ENCODE data around the gene CAPN1. TPM values are rescaled to one million over a fixed set of nuclear protein-coding genes. Genes with fewer than 3 reads are reported as not detected.

The CAPN1 gene
- total and polyA plus RNA-seq, 9 of the 15 experiments (the other 6 are each of a cell fraction or from before 2014, with no cell fraction given), result 3.5 to 199 (median 61.6) TPM

DNA sequence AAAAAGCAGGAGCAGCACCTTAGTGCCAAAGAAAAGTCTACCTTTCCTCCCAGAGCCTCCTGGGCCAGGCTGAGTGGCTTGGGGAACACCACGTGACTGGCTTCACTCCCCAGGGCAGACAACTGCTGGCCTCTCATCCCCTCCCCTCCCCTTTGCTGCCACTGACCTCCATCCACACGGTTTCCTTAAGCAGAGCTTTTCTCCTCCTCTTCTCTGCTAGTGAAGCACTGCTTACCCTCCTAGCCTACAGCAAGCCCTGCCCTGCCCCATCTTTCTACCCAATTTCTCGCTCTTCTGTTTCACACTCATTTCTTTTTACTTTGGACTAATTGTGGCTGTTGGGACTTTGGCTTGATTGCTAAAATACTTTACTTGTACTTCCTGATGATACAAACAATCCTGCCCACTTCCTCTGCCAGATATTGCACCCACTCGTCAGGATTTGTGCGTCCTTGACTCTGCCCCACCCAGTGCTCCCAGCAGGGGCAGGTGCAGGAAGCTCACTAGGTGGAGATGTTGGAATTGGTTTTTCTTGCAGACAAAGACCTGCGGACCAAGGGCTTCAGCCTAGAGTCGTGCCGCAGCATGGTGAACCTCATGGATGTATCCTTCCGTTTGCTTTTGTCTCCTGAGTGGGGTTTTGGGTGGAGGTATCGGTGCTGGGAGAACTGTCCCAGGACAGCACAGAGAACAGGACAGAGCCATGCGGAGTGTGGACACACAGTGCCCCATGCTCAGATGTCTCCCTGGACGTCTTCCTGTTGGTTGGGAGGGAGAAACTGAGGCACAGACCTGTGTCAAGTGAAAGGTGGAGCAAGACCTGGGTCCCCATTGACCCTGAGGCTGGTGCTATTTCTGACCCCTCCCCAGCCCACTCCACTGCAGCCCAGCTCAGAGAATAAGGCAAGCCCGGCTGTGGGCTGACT, 27.3 kb downstream of the CAPN1 start:
- Histone ChIP-seq H3K9ac (ENCODE audit: insufficient read depth in 1 of 2, low read depth in 2 of 2, low read length in 2 of 2) (no peak overlapping the region), H3K27me3 (ENCODE audit: control insufficient read depth in 2 of 2, insufficient read depth in 2 of 2, low read length in 2 of 2) (no peaks in the 10 kb centered on the region), H3K4me1 (replicated peaks in 1 of 2; ENCODE audit: control insufficient read depth in 2 of 2, insufficient read depth in 2 of 2, low read length in 2 of 2) (peaks cover 13 to 52% of the 10 kb centered on the region in 2 experiments; a peak in 4 of 5 replicates), H3K9me3 (replicated peaks; ENCODE audit: control insufficient read depth, insufficient read depth, low read depth, low read length) (no peaks in the 10 kb centered on the region), H3K9me1 (ENCODE audit: control insufficient read depth, insufficient read depth, low read length) (no peaks in the 10 kb centered on the region), H3K4me2 (ENCODE audit: insufficient read depth, low read length) (no peak overlapping the region), H3K36me3 (ENCODE audit: control insufficient read depth, insufficient read depth, low read length) (peaks cover 75% of the 10 kb centered on the region; the same call in 2 of the 3 replicates), H2AFZ (ENCODE audit: low read depth, low read length) (no peak overlapping the region), H3K79me2 (ENCODE audit: control insufficient read depth, insufficient read depth, low read length) (no peaks in the 10 kb centered on the region), H3K27ac (ENCODE audit: extremely low read depth, low read depth, low read length) (no peak overlapping the region), H3K4me3 (no peak overlapping the region), H4K20me1 (replicated peaks; ENCODE audit: control insufficient read depth, insufficient read depth, low read length) (no peaks in the 10 kb centered on the region)
- no peak for ATAC-seq
- TF ChIP-seq ZNF695 (CRISPR knock-in tag; IDR thresholded peaks at IDR 0.05) (no peak), TAF9B (IDR thresholded peaks at IDR 0.05; ENCODE audit: partially characterized antibody) (no peak), ZNF79 (CRISPR knock-in tag; IDR thresholded peaks at IDR 0.05; ENCODE audit: low read depth) (no peak), ZNF253 (CRISPR knock-in tag; conservative IDR thresholded peaks at IDR 0.05) (no peak), POLR2AphosphoS2 (IDR thresholded peaks at IDR 0.05; ENCODE audit: low read length) (no peak), ASH1L (IDR thresholded peaks at IDR 0.05; ENCODE audit: borderline replicate concordance, low read depth, partially characterized antibody) (no peak), ETV1 (tag; conservative IDR thresholded peaks at IDR 0.05; ENCODE audit: low read depth) (no peak), COPS2 (conservative IDR thresholded peaks at IDR 0.05) (no peak), ZNF551 (CRISPR knock-in tag; IDR thresholded peaks at IDR 0.05) (no peak), SMAD4 (CRISPR knock-in tag; conservative IDR thresholded peaks at IDR 0.05) (no peak)
- TF ChIP-seq, protein P1, sequence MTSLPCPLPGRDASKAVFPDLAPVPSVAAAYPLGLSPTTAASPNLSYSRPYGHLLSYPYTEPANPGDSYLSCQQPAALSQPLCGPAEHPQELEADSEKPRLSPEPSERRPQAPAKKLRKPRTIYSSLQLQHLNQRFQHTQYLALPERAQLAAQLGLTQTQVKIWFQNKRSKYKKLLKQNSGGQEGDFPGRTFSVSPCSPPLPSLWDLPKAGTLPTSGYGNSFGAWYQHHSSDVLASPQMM (CRISPR knock-in tag; IDR thresholded peaks at IDR 0.05), result no peak
- TF ChIP-seq, protein P2, sequence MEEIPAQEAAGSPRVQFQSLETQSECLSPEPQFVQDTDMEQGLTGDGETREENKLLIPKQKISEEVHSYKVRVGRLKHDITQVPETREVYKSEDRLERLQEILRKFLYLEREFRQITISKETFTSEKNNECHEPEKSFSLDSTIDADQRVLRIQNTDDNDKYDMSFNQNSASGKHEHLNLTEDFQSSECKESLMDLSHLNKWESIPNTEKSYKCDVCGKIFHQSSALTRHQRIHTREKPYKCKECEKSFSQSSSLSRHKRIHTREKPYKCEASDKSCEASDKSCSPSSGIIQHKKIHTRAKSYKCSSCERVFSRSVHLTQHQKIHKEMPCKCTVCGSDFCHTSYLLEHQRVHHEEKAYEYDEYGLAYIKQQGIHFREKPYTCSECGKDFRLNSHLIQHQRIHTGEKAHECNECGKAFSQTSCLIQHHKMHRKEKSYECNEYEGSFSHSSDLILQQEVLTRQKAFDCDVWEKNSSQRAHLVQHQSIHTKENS (CRISPR knock-in tag; IDR thresholded peaks at IDR 0.05), result no peak
- TF ChIP-seq, protein P3, sequence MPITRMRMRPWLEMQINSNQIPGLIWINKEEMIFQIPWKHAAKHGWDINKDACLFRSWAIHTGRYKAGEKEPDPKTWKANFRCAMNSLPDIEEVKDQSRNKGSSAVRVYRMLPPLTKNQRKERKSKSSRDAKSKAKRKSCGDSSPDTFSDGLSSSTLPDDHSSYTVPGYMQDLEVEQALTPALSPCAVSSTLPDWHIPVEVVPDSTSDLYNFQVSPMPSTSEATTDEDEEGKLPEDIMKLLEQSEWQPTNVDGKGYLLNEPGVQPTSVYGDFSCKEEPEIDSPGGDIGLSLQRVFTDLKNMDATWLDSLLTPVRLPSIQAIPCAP (CRISPR knock-in tag; IDR thresholded peaks at IDR 0.05; ENCODE audit: borderline replicate concordance), result no peak
- TF ChIP-seq, protein P4, sequence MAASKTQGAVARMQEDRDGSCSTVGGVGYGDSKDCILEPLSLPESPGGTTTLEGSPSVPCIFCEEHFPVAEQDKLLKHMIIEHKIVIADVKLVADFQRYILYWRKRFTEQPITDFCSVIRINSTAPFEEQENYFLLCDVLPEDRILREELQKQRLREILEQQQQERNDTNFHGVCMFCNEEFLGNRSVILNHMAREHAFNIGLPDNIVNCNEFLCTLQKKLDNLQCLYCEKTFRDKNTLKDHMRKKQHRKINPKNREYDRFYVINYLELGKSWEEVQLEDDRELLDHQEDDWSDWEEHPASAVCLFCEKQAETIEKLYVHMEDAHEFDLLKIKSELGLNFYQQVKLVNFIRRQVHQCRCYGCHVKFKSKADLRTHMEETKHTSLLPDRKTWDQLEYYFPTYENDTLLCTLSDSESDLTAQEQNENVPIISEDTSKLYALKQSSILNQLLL (CRISPR knock-in tag; IDR thresholded peaks at IDR 0.05; ENCODE audit: borderline replicate concordance), result no peak
- FAIRE-seq, result no peak
- intact Hi-C loops (cut with micrococcal nuclease), result no loop called here
- no peak for DNase-seq (ENCODE audit: extremely low read depth in 1 of 4, low spot score in 3 of 4)
- ChIA-PET POLR2A (interaction anchor here (0.5 to 1.6 kb wide), 4 partner anchors 11 to 95 kb away, joined by 3 to 8 read pairs (median 4); no protein-coding TSS in a partner anchor), CTCF (ENCODE audit: low intra/inter-chr PET ratio) (no interaction called here)
- no TSS peak for BruUV-seq (replicated peaks)
- 75% methylated on average over 13 of the region's 13 CpGs for WGBS (ENCODE audit: insufficient coverage, low coverage, missing lambda C conversion rate)
- in situ Hi-C loops (cut with MboI), result no loop called here

All from K562 (cell line).